Measurements from ENCODE around the gene BACE1-AS.
A peak's percentile ranks its signal among the peaks of the same experiment; 100 is the strongest.

Gene BACE1-AS

DNA sequence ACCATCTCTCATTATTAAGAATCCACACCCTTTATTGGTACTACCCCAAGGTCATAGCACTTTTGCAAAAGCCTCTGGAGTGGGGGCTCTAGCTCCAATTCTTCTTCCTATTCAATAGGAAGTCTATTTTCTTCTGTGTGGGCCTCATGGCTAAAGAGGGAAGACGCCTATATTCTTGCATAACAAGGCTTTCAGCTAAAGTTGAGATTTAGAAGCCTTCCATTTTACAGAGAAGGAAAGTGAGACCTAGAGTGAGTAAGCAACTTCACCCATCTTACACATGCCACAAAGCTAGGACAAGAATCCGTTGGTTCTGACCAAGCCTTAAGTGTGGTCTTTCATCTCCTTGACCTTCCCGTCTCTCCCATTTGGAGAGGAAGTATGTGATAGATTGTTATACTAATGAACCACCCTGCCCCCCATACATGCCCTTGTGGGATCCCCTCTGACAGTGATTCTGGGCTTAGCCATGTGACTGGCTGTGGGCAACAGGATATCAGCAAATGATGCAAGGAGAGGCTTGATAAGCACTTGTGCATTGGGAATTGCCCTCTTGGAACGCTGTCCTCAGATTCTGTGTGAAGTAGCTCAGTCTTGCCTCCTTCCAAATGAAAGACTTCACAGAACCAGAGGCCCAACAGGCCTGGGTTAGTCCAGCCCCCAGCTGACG, 12.6 kb downstream of the BACE1-AS start:
- H3K27me3 ChIP-seq (ENCODE audit: control insufficient read depth in 1 of 2, insufficient read depth in 2 of 2, low read length in 2 of 2) = no peaks in the 10 kb centered on the region

DNA sequence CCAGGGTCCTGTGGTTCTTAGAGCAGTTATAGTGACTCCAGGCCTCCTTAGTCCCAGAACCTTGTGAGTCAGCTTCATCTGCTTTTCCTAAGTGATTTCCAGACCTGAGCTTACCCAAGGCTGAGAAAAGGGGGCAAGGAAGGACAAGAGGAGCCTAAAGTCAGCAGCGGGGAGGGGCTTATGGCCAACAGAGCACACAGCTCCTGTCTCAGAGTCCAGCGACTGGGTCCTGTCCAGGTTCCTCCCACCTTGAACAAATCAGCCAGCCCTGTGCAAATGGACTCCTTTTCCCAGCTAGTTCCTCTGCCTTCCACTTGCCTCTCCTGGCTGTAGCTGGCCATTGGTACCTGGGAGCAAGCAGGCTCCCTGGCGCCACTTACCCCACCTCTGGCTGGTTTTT, 14.0 kb downstream of the BACE1-AS start:
- Histone ChIP-seq H3K27me3 (ENCODE audit: control insufficient read depth in 1 of 2, insufficient read depth in 2 of 2, low read length in 2 of 2) (no peaks in the 10 kb centered on the region), H3K36me3 (ENCODE audit: control insufficient read depth in 2 of 2, insufficient read depth in 2 of 2, low read length in 2 of 2) (no peaks in the 10 kb centered on the region), H3K4me1 (ENCODE audit: control insufficient read depth, insufficient read depth, low read length) (peaks cover 7% of the 10 kb centered on the region), H3K27ac (ENCODE audit: low read length) (no peak overlapping the region), H3K9ac (ENCODE audit: low read length in 2 of 2) (no peak overlapping the region), H3K9me3 (ENCODE audit: control insufficient read depth in 2 of 2, low read length in 2 of 2) (no peaks in the 10 kb centered on the region), H3K4me3 (ENCODE audit: low read length in 2 of 2) (no peak overlapping the region)

More for the DNA sequence above, 12.6 kb downstream of the BACE1-AS start:
- Histone ChIP-seq H3K36me3 (ENCODE audit: control insufficient read depth in 2 of 2, insufficient read depth in 2 of 2, low read length in 2 of 2) (no peaks in the 10 kb centered on the region), H3K9me3 (ENCODE audit: control insufficient read depth in 2 of 2, low read length in 2 of 2) (no peaks in the 10 kb centered on the region), H3K4me1 (ENCODE audit: control insufficient read depth, insufficient read depth, low read length) (peaks cover 11% of the 10 kb centered on the region), H3K4me3 (ENCODE audit: low read length in 2 of 2) (no peak overlapping the region), H3K27ac (ENCODE audit: low read length) (no peak overlapping the region), H3K9ac (ENCODE audit: low read length in 2 of 2) (no peak overlapping the region)

DNA sequence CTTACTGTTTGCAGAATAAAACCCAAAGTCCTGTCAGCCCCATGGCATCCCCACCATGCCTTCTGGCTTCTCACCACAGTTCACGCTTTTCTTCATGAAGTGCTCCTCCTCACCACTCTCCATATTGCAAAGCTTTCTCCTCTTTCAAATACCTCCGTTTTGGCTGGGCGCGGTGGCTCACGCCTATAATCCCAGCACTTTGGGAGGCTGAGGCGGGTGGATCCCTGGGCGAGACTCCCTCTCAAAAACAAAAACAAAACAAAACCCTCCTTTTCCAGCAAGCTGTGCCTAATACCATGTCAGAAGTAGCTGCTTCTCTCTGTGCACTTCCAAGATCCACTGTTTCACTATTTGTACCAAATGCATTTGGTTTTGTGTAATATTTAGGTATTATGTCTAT, 18.2 kb downstream of the BACE1-AS start:
- H3K4me1 ChIP-seq (ENCODE audit: control insufficient read depth, insufficient read depth, low read length) = peaks cover under 1% of the 10 kb centered on the region
- H3K4me3 ChIP-seq (ENCODE audit: low read length in 2 of 2) = no peak overlapping the region
- H3K27me3 ChIP-seq (ENCODE audit: control insufficient read depth in 1 of 2, insufficient read depth in 2 of 2, low read length in 2 of 2) = no peaks in the 10 kb centered on the region
- H3K9me3 ChIP-seq (ENCODE audit: control insufficient read depth in 2 of 2, low read length in 2 of 2) = no peaks in the 10 kb centered on the region
- H3K36me3 ChIP-seq (ENCODE audit: control insufficient read depth in 2 of 2, insufficient read depth in 2 of 2, low read length in 2 of 2) = no peaks in the 10 kb centered on the region
- no peak overlapping the region for H3K9ac ChIP-seq (ENCODE audit: low read length in 2 of 2)
- no peak overlapping the region for H3K27ac ChIP-seq (ENCODE audit: low read length)

DNA sequence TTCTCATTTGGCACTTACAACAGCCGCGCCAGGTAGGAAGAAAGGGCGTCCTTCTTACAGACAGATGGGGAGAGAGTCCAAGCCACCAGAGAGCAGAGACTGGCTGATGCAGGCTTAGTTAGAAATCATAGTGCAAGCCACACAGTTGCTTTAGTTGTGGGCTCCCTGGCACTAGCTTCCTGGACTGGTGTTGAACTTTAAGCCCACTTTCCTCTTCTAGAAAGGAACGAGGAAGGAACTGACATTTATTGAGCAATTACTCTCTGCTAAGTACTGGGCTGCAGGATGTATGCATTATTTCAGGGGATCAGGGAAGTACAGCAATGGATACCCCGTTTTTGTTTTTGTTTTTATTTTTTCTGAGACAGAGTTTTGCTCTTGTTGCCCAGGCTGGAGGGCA, 21.9 kb downstream of the BACE1-AS start:
- H3K27ac ChIP-seq (ENCODE audit: low read length) = no peak overlapping the region
- peaks cover 19% of the 10 kb centered on the region for H3K4me1 ChIP-seq (ENCODE audit: control insufficient read depth, insufficient read depth, low read length)
- no peak overlapping the region for H3K4me3 ChIP-seq (ENCODE audit: low read length in 2 of 2)

DNA sequence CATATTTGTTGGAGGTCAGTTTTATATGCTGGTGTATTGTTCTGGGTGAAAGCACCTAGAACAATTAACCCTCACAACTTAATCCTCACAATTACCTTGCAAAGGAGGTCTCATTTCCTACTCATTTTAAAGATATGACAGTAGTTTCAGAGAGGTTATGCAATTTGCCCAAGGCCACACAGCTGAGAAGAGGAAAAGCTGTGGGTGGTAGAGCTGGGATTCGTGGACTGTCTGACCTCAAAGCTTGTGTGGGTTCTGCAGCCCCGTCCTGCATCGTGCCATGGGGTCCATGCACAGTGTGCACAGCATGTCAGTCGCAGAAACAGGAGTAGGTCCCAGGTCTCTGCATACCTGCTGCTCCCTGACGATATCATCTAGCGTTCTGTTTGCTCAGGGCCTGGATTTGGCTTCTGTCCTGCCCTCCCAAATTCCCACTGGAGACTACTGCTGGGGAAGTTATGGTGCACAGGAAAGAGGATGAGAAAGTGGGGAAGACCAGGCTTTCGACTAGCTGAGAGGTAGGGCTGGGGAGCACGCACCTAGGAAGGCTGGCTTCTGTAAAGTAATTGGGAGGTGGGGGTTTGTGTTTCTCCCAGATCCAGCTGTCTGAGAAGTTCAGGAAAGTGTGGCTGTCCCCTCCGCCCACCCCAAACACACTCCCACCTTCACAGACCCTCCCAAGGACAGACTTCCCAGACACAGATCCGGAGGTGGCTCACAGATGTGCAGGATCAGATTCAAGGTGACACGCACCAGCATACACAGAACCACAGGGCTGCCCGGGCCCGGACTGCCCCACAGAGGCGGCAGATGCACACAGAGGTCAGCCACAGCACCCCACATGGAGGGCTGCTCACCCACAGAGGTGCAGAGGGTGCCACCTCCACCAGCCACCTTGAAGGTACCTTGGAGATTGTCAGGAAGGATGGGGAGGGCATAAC, 23.0 kb downstream of the BACE1-AS start:
- Histone ChIP-seq H3K27ac (ENCODE audit: low read length) (no peak overlapping the region), H3K9me3 (ENCODE audit: control insufficient read depth in 2 of 2, low read length in 2 of 2) (no peaks in the 10 kb centered on the region), H3K36me3 (ENCODE audit: control insufficient read depth in 2 of 2, insufficient read depth in 2 of 2, low read length in 2 of 2) (no peaks in the 10 kb centered on the region), H3K9ac (ENCODE audit: low read length in 2 of 2) (peak overlapping the region in 1 of 2 donors; percentile 70), H3K4me1 (ENCODE audit: control insufficient read depth, insufficient read depth, low read length) (peaks cover 19% of the 10 kb centered on the region), H3K27me3 (ENCODE audit: control insufficient read depth in 1 of 2, insufficient read depth in 2 of 2, low read length in 2 of 2) (no peaks in the 10 kb centered on the region), H3K4me3 (ENCODE audit: low read length in 2 of 2) (peak overlapping the region in 1 of 2 donors; percentile 84)

More for the DNA sequence above, 21.9 kb downstream of the BACE1-AS start:
- H3K27me3 ChIP-seq (ENCODE audit: control insufficient read depth in 1 of 2, insufficient read depth in 2 of 2, low read length in 2 of 2) = no peaks in the 10 kb centered on the region
- no peaks in the 10 kb centered on the region for H3K36me3 ChIP-seq (ENCODE audit: control insufficient read depth in 2 of 2, insufficient read depth in 2 of 2, low read length in 2 of 2)
- H3K9ac ChIP-seq (ENCODE audit: low read length in 2 of 2) = no peak overlapping the region
- H3K9me3 ChIP-seq (ENCODE audit: control insufficient read depth in 2 of 2, low read length in 2 of 2) = no peaks in the 10 kb centered on the region

- H3K27ac ChIP-seq (ENCODE audit: low read length) = no peak overlapping the region
- peak overlapping the region; percentile 47 to 84 for H3K4me3 ChIP-seq (ENCODE audit: low read length in 2 of 2)
- no peaks in the 10 kb centered on the region for H3K27me3 ChIP-seq (ENCODE audit: control insufficient read depth in 1 of 2, insufficient read depth in 2 of 2, low read length in 2 of 2)
- no peaks in the 10 kb centered on the region for H3K9me3 ChIP-seq (ENCODE audit: control insufficient read depth in 2 of 2, low read length in 2 of 2)
- H3K4me1 ChIP-seq (ENCODE audit: control insufficient read depth, insufficient read depth, low read length) = peaks cover 19% of the 10 kb centered on the region
- H3K9ac ChIP-seq (ENCODE audit: low read length in 2 of 2) = peak overlapping the region; percentile 70 to 72
- no peaks in the 10 kb centered on the region for H3K36me3 ChIP-seq (ENCODE audit: control insufficient read depth in 2 of 2, insufficient read depth in 2 of 2, low read length in 2 of 2)
These were observed 23.7 kb downstream of the BACE1-AS start for GRCh38 chr11:117314840-117315239.

- Histone ChIP-seq H3K4me1 (ENCODE audit: control insufficient read depth, insufficient read depth, low read length) (peaks cover 19% of the 10 kb centered on the region), H3K9me3 (ENCODE audit: control insufficient read depth in 2 of 2, low read length in 2 of 2) (no peaks in the 10 kb centered on the region), H3K27ac (ENCODE audit: low read length) (no peak overlapping the region), H3K27me3 (ENCODE audit: control insufficient read depth in 1 of 2, insufficient read depth in 2 of 2, low read length in 2 of 2) (no peaks in the 10 kb centered on the region), H3K36me3 (ENCODE audit: control insufficient read depth in 2 of 2, insufficient read depth in 2 of 2, low read length in 2 of 2) (no peaks in the 10 kb centered on the region), H3K9ac (ENCODE audit: low read length in 2 of 2) (peak overlapping the region; percentile 70 to 72), H3K4me3 (ENCODE audit: low read length in 2 of 2) (peak overlapping the region; percentile 84 to 91)
These were observed 24.4 kb downstream of the BACE1-AS start for GRCh38 chr11:117315285-117316196.

GRCh38 chr11:117316197-117316961, 25.2 kb downstream of the BACE1-AS start, which contains the start of gene BACE1:
Gene BACE1, minus strand, starts transcription at chr11:117316256. Its CDS starts 461 bp downstream, at chr11:117315795.
- Histone ChIP-seq H3K4me1 (ENCODE audit: control insufficient read depth, insufficient read depth, low read length) (peaks cover 19% of the 10 kb centered on the region), H3K27ac (ENCODE audit: low read length) (no peak within 1 kb of the TSS), H3K9ac (ENCODE audit: low read length in 2 of 2) (peak within 1 kb of the TSS; percentile 72 to 82), H3K36me3 (ENCODE audit: control insufficient read depth in 2 of 2, insufficient read depth in 2 of 2, low read length in 2 of 2) (no peaks in the 10 kb centered on the region), H3K4me3 (ENCODE audit: low read length in 2 of 2) (peak within 1 kb of the TSS; percentile 84 to 91), H3K9me3 (ENCODE audit: control insufficient read depth in 2 of 2, low read length in 2 of 2) (no peaks in the 10 kb centered on the region), H3K27me3 (ENCODE audit: control insufficient read depth in 1 of 2, insufficient read depth in 2 of 2, low read length in 2 of 2) (no peaks in the 10 kb centered on the region)

DNA sequence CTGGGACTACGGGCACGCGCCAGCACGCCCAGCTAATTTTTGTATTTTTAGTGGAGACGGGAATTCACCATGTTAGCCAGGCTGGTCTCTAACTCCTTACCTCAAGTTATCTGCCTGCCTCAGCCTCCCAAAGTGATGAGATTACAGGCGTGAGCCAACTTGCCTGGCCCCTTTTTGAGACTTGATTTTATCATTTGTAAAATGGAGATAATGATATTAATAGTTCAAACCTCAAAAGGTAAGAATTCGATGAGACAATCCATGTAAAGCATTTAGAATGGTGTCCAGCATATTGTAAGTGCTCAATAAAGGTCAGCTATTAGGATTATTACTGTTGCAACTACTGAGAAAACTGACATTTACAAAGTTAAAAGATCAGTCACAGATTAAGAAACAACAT, 27.6 kb downstream of the BACE1-AS start:
- Histone ChIP-seq H3K4me3 (ENCODE audit: low read length in 2 of 2) (no peak overlapping the region), H3K9ac (ENCODE audit: low read length in 2 of 2) (no peak overlapping the region), H3K9me3 (ENCODE audit: control insufficient read depth in 2 of 2, low read length in 2 of 2) (no peaks in the 10 kb centered on the region), H3K27me3 (ENCODE audit: control insufficient read depth in 1 of 2, insufficient read depth in 2 of 2, low read length in 2 of 2) (no peaks in the 10 kb centered on the region), H3K4me1 (ENCODE audit: control insufficient read depth, insufficient read depth, low read length) (peaks cover 19% of the 10 kb centered on the region), H3K36me3 (ENCODE audit: control insufficient read depth in 2 of 2, insufficient read depth in 2 of 2, low read length in 2 of 2) (no peaks in the 10 kb centered on the region), H3K27ac (ENCODE audit: low read length) (no peak overlapping the region)
